Measurements from ENCODE around the gene AFAP1L2.

Gene AFAP1L2

GRCh38 chr10:114262496-114262895, 141.8 kb downstream of the AFAP1L2 start:
- no peak overlapping the region for H3K27ac ChIP-seq (ENCODE audit: low read length)
- H2AFZ ChIP-seq (ENCODE audit: low read length) = no peak overlapping the region
- H3K4me1 ChIP-seq (ENCODE audit: low read length) = 0 out of 2 replicates have a peak, but pooled peaks cover 4% of the 10 kb centered on the region
- H3K9ac ChIP-seq (ENCODE audit: low read length) = no peak overlapping the region
- DNase-seq = no peak
- H3K79me2 ChIP-seq (ENCODE audit: low read length) = no peaks in the 10 kb centered on the region
- no peak overlapping the region for H3K4me3 ChIP-seq (ENCODE audit: low read length)
- no peaks in the 10 kb centered on the region for H3K9me2 ChIP-seq (replicated peaks; ENCODE audit: insufficient read depth, low read length)
- H3K9me3 ChIP-seq (replicated peaks; ENCODE audit: insufficient read depth, low read length) = no peaks in the 10 kb centered on the region
- H3K36me3 ChIP-seq (replicated peaks; ENCODE audit: insufficient read depth, low read length) = no peaks in the 10 kb centered on the region
- no peak overlapping the region for H3K4me2 ChIP-seq (ENCODE audit: low read depth, low read length)
- no peak for TF ChIP-seq CTCF (IDR thresholded peaks at IDR 0.05; ENCODE audit: low read length)
- TF ChIP-seq EZH2 (optimal IDR thresholded peaks at IDR 0.05; ENCODE audit: low read depth, low read length) = no peak
- TF ChIP-seq EZH2phosphoT487 (IDR thresholded peaks at IDR 0.05; ENCODE audit: low read length) = no peak
- no peaks in the 10 kb centered on the region for H4K20me1 ChIP-seq (ENCODE audit: insufficient read depth, low read length)
- no peaks in the 10 kb centered on the region for H3F3A ChIP-seq (ENCODE audit: insufficient read depth, low read length)
- H3K27me3 ChIP-seq (replicated peaks; ENCODE audit: insufficient read depth, low read length) = no peaks in the 10 kb centered on the region

- no peak overlapping the region for H2AFZ ChIP-seq (ENCODE audit: low read length)
- DNase-seq = peak; percentile 13
- no peak overlapping the region for H3K9ac ChIP-seq (ENCODE audit: low read length)
- H3K36me3 ChIP-seq (replicated peaks; ENCODE audit: insufficient read depth, low read length) = no peaks in the 10 kb centered on the region
- H3K4me3 ChIP-seq (ENCODE audit: low read length) = no peak overlapping the region
- H3K4me2 ChIP-seq (ENCODE audit: low read depth, low read length) = no peak overlapping the region
- TF ChIP-seq EZH2 (optimal IDR thresholded peaks at IDR 0.05; ENCODE audit: low read depth, low read length) (no peak), CTCF (IDR thresholded peaks at IDR 0.05; ENCODE audit: low read length) (no peak), EZH2phosphoT487 (IDR thresholded peaks at IDR 0.05; ENCODE audit: low read length) (no peak)
- no peaks in the 10 kb centered on the region for H3F3A ChIP-seq (ENCODE audit: insufficient read depth, low read length)
- H3K4me1 ChIP-seq (ENCODE audit: low read length) = 0 out of 2 replicates have a peak, but pooled peaks cover 4% of the 10 kb centered on the region
- no peaks in the 10 kb centered on the region for H3K9me2 ChIP-seq (replicated peaks; ENCODE audit: insufficient read depth, low read length)
- no peak overlapping the region for H3K27ac ChIP-seq (ENCODE audit: low read length)
- H3K27me3 ChIP-seq (replicated peaks; ENCODE audit: insufficient read depth, low read length) = no peaks in the 10 kb centered on the region
- H4K20me1 ChIP-seq (ENCODE audit: insufficient read depth, low read length) = no peaks in the 10 kb centered on the region
- H3K79me2 ChIP-seq (ENCODE audit: low read length) = no peaks in the 10 kb centered on the region
- no peaks in the 10 kb centered on the region for H3K9me3 ChIP-seq (replicated peaks; ENCODE audit: insufficient read depth, low read length)
Observed at GRCh38 chr10:114261076-114261475, 143.2 kb downstream of the AFAP1L2 start.

GRCh38 chr10:114260366-114260765, 143.9 kb downstream of the AFAP1L2 start:
- no peak overlapping the region for H2AFZ ChIP-seq (ENCODE audit: low read length)
- no peaks in the 10 kb centered on the region for H3K9me2 ChIP-seq (replicated peaks; ENCODE audit: insufficient read depth, low read length)
- H4K20me1 ChIP-seq (ENCODE audit: insufficient read depth, low read length) = no peaks in the 10 kb centered on the region
- no peak for DNase-seq
- no peak overlapping the region for H3K4me2 ChIP-seq (ENCODE audit: low read depth, low read length)
- no peaks in the 10 kb centered on the region for H3K9me3 ChIP-seq (replicated peaks; ENCODE audit: insufficient read depth, low read length)
- no peaks in the 10 kb centered on the region for H3K36me3 ChIP-seq (replicated peaks; ENCODE audit: insufficient read depth, low read length)
- no peaks in the 10 kb centered on the region for H3K27me3 ChIP-seq (replicated peaks; ENCODE audit: insufficient read depth, low read length)
- no peaks in the 10 kb centered on the region for H3K79me2 ChIP-seq (ENCODE audit: low read length)
- TF ChIP-seq CTCF (IDR thresholded peaks at IDR 0.05; ENCODE audit: low read length) (no peak), EZH2phosphoT487 (IDR thresholded peaks at IDR 0.05; ENCODE audit: low read length) (no peak), EZH2 (optimal IDR thresholded peaks at IDR 0.05; ENCODE audit: low read depth, low read length) (no peak)
- H3K9ac ChIP-seq (ENCODE audit: low read length) = no peak overlapping the region
- no peak overlapping the region for H3K4me3 ChIP-seq (ENCODE audit: low read length)
- H3K27ac ChIP-seq (ENCODE audit: low read length) = no peak overlapping the region
- 0 out of 2 replicates have a peak, but pooled peaks cover 4% of the 10 kb centered on the region for H3K4me1 ChIP-seq (ENCODE audit: low read length)
- H3F3A ChIP-seq (ENCODE audit: insufficient read depth, low read length) = no peaks in the 10 kb centered on the region
